GM23338 (cell line): ENCODE results near the gene ARID4A.

ENCODE experiments used
- CREB1 ChIP-seq: fragments of 250-450 bp; sonication (Bioruptor Pico); IDR thresholded peaks from 2 replicates; pipeline ENCODE4 v1.5.0; 2020; ENCODE audit warnings: low read depth, mild to moderate bottlenecking, moderate library complexity
- EZH2 ChIP-seq: fragments of 200-600 bp; sonication (generic); IDR thresholded peaks from one replicate; pipeline ENCODE4 v1.8.0; 2017; ENCODE audit warnings: antibody characterized with exemption, mild to moderate bottlenecking, low read depth; ENCODE audit not compliant: unreplicated experiment
- EZH2phosphoT487 ChIP-seq: fragments of 200-600 bp; sonication (generic); IDR thresholded peaks from one replicate; pipeline ENCODE4 v1.8.1; 2018; ENCODE audit warnings: antibody characterized with exemption; ENCODE audit not compliant: unreplicated experiment
- JUNB ChIP-seq: IDR thresholded peaks from one replicate; pipeline ENCODE4 v1.6.1; 2016; ENCODE audit warnings: antibody characterized with exemption; ENCODE audit not compliant: unreplicated experiment
- NANOG ChIP-seq: IDR thresholded peaks from 2 replicates; pipeline ENCODE4 v1.6.1; 2016; ENCODE audit warnings: antibody characterized with exemption, borderline replicate concordance
- POLR2AphosphoS5 ChIP-seq: IDR thresholded peaks from 2 replicates; pipeline ENCODE4 v1.6.1; 2016; ENCODE audit warnings: antibody characterized with exemption, low read depth
- STAT1 ChIP-seq: IDR thresholded peaks from one replicate; pipeline ENCODE4 v1.6.1; 2016; ENCODE audit warnings: antibody characterized with exemption; ENCODE audit not compliant: unreplicated experiment
- ZNF114 ChIP-seq: fragments of 250-450 bp; sonication (Bioruptor Pico); IDR thresholded peaks from 2 replicates; pipeline ENCODE4 v1.5.0; 2020; ENCODE audit warnings: mild to moderate bottlenecking, moderate library complexity
- ZNF331 ChIP-seq: fragments of 250-450 bp; sonication (Bioruptor Pico); IDR thresholded peaks from 2 replicates; pipeline ENCODE4 v1.5.0; 2020; ENCODE audit warnings: low read depth, mild to moderate bottlenecking, moderate library complexity
- TF ChIP-seq, protein P1 (sequence below), 2 experiments: fragments of 200-600 bp in 1 of 2; sonication (generic) in 1 of 2; conservative IDR thresholded peaks; 2 replicates each; pipeline versions ENCODE4 v1.5.1 to v1.6.1; 2016 to 2017; ENCODE audit warnings: antibody characterized with exemption in 2 of 2, low read depth in 2 of 2, mild to moderate bottlenecking in 2 of 2, moderate library complexity in 1 of 2
- TF ChIP-seq, protein P2 (sequence below): IDR thresholded peaks from 2 replicates; pipeline ENCODE4 v1.6.1; 2016; ENCODE audit warnings: antibody characterized with exemption
- TF ChIP-seq, protein P3 (sequence below): IDR thresholded peaks from one replicate; pipeline ENCODE4 v1.6.1; 2018; ENCODE audit warnings: antibody characterized with exemption; ENCODE audit not compliant: unreplicated experiment
- TF ChIP-seq, protein P4 (sequence below): fragments of 250-450 bp; sonication (Bioruptor Pico); IDR thresholded peaks from 2 replicates; pipeline ENCODE4 v1.5.0; 2020; ENCODE audit warnings: mild to moderate bottlenecking, moderate library complexity

DNA sequence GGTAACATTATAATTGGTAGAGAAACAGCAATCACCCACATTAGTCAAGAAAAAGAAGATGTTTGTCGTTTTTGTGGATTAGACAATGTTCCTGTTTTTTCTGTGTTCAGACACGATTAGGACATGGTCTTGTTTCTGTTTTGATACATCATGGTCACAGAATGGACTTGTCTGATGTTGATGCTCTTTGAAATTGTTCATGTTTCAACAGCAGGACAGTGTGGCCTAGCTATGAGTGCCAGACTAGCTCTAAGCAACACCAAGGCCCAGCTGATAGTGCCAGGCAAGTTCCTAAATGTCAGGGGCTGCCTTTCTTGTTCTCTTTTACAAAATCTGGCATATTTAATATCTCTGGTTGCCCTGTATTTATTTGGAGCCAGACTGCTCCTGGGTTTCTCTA lies 56.5 kb downstream of the ARID4A start:
- TF ChIP-seq, protein P1, sequence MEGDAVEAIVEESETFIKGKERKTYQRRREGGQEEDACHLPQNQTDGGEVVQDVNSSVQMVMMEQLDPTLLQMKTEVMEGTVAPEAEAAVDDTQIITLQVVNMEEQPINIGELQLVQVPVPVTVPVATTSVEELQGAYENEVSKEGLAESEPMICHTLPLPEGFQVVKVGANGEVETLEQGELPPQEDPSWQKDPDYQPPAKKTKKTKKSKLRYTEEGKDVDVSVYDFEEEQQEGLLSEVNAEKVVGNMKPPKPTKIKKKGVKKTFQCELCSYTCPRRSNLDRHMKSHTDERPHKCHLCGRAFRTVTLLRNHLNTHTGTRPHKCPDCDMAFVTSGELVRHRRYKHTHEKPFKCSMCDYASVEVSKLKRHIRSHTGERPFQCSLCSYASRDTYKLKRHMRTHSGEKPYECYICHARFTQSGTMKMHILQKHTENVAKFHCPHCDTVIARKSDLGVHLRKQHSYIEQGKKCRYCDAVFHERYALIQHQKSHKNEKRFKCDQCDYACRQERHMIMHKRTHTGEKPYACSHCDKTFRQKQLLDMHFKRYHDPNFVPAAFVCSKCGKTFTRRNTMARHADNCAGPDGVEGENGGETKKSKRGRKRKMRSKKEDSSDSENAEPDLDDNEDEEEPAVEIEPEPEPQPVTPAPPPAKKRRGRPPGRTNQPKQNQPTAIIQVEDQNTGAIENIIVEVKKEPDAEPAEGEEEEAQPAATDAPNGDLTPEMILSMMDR (conservative IDR thresholded peaks at IDR 0.05; ENCODE audit: low read depth in 2 of 2), result no peak
- TF ChIP-seq STAT1, result no peak
- TF ChIP-seq EZH2, result no peak
- no peak for TF ChIP-seq POLR2AphosphoS5
- no peak for TF ChIP-seq EZH2phosphoT487
- TF ChIP-seq, protein P2, sequence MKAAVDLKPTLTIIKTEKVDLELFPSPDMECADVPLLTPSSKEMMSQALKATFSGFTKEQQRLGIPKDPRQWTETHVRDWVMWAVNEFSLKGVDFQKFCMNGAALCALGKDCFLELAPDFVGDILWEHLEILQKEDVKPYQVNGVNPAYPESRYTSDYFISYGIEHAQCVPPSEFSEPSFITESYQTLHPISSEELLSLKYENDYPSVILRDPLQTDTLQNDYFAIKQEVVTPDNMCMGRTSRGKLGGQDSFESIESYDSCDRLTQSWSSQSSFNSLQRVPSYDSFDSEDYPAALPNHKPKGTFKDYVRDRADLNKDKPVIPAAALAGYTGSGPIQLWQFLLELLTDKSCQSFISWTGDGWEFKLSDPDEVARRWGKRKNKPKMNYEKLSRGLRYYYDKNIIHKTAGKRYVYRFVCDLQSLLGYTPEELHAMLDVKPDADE, result no peak
- TF ChIP-seq, protein P3, sequence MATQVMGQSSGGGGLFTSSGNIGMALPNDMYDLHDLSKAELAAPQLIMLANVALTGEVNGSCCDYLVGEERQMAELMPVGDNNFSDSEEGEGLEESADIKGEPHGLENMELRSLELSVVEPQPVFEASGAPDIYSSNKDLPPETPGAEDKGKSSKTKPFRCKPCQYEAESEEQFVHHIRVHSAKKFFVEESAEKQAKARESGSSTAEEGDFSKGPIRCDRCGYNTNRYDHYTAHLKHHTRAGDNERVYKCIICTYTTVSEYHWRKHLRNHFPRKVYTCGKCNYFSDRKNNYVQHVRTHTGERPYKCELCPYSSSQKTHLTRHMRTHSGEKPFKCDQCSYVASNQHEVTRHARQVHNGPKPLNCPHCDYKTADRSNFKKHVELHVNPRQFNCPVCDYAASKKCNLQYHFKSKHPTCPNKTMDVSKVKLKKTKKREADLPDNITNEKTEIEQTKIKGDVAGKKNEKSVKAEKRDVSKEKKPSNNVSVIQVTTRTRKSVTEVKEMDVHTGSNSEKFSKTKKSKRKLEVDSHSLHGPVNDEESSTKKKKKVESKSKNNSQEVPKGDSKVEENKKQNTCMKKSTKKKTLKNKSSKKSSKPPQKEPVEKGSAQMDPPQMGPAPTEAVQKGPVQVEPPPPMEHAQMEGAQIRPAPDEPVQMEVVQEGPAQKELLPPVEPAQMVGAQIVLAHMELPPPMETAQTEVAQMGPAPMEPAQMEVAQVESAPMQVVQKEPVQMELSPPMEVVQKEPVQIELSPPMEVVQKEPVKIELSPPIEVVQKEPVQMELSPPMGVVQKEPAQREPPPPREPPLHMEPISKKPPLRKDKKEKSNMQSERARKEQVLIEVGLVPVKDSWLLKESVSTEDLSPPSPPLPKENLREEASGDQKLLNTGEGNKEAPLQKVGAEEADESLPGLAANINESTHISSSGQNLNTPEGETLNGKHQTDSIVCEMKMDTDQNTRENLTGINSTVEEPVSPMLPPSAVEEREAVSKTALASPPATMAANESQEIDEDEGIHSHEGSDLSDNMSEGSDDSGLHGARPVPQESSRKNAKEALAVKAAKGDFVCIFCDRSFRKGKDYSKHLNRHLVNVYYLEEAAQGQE, result no peak
- TF ChIP-seq JUNB, result no peak
- TF ChIP-seq CREB1 (CRISPR knock-in tag), result no peak
- TF ChIP-seq ZNF114 (CRISPR knock-in tag), result no peak
- TF ChIP-seq ZNF331, result no peak
- TF ChIP-seq NANOG, result no peak
- TF ChIP-seq, protein P4, sequence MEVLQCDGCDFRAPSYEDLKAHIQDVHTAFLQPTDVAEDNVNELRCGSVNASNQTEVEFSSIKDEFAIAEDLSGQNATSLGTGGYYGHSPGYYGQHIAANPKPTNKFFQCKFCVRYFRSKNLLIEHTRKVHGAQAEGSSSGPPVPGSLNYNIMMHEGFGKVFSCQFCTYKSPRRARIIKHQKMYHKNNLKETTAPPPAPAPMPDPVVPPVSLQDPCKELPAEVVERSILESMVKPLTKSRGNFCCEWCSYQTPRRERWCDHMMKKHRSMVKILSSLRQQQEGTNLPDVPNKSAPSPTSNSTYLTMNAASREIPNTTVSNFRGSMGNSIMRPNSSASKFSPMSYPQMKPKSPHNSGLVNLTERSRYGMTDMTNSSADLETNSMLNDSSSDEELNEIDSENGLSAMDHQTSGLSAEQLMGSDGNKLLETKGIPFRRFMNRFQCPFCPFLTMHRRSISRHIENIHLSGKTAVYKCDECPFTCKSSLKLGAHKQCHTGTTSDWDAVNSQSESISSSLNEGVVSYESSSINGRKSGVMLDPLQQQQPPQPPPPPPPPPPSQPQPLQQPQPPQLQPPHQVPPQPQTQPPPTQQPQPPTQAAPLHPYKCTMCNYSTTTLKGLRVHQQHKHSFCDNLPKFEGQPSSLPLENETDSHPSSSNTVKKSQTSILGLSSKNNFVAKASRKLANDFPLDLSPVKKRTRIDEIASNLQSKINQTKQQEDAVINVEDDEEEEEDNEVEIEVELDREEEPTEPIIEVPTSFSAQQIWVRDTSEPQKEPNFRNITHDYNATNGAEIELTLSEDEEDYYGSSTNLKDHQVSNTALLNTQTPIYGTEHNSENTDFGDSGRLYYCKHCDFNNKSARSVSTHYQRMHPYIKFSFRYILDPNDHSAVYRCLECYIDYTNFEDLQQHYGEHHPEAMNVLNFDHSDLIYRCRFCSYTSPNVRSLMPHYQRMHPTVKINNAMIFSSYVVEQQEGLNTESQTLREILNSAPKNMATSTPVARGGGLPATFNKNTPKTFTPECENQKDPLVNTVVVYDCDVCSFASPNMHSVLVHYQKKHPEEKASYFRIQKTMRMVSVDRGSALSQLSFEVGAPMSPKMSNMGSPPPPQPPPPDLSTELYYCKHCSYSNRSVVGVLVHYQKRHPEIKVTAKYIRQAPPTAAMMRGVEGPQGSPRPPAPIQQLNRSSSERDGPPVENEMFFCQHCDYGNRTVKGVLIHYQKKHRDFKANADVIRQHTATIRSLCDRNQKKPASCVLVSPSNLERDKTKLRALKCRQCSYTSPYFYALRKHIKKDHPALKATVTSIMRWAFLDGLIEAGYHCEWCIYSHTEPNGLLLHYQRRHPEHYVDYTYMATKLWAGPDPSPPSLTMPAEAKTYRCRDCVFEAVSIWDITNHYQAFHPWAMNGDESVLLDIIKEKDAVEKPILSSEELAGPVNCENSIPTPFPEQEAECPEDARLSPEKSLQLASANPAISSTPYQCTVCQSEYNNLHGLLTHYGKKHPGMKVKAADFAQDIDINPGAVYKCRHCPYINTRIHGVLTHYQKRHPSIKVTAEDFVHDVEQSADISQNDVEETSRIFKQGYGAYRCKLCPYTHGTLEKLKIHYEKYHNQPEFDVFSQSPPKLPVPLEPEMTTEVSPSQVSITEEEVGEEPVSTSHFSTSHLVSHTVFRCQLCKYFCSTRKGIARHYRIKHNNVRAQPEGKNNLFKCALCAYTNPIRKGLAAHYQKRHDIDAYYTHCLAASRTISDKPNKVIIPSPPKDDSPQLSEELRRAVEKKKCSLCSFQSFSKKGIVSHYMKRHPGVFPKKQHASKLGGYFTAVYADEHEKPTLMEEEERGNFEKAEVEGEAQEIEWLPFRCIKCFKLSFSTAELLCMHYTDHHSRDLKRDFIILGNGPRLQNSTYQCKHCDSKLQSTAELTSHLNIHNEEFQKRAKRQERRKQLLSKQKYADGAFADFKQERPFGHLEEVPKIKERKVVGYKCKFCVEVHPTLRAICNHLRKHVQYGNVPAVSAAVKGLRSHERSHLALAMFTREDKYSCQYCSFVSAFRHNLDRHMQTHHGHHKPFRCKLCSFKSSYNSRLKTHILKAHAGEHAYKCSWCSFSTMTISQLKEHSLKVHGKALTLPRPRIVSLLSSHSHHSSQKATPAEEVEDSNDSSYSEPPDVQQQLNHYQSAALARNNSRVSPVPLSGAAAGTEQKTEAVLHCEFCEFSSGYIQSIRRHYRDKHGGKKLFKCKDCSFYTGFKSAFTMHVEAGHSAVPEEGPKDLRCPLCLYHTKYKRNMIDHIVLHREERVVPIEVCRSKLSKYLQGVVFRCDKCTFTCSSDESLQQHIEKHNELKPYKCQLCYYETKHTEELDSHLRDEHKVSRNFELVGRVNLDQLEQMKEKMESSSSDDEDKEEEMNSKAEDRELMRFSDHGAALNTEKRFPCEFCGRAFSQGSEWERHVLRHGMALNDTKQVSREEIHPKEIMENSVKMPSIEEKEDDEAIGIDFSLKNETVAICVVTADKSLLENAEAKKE (CRISPR knock-in tag), result no peak
